ENCODE results near the gene ZNF317. TPM values are rescaled to one million over a fixed set of nuclear protein-coding genes. Genes with fewer than 3 reads are reported as not detected.
A peak's percentile ranks its signal among the peaks of the same experiment; 100 is the strongest.

ZNF317 gene
- total and polyA plus RNA-seq, 9 of the 15 experiments (the other 6 are each of a cell fraction or from before 2014, with no cell fraction given) = 17.3 to 43.2 (median 34.8) TPM

DNA sequence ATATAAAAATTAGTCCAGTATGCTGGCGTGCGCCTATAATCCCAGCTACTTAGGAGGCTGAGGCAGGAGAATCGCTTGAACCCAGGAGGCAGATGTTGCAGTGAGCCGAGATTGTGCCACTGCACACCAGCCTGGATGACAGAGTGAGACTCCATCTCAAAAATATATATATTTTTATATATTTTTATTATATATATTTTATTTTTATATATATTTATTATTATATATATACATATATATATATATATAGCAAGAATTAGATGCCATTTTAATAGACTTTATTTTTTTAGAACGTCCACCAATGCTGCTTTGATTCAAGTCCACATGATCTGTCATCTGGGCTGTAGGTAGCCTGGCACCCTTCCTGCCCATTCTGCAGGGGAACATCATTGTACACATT lies 35.1 kb downstream of the ZNF317 start (continued):
- TF ChIP-seq, protein P1, sequence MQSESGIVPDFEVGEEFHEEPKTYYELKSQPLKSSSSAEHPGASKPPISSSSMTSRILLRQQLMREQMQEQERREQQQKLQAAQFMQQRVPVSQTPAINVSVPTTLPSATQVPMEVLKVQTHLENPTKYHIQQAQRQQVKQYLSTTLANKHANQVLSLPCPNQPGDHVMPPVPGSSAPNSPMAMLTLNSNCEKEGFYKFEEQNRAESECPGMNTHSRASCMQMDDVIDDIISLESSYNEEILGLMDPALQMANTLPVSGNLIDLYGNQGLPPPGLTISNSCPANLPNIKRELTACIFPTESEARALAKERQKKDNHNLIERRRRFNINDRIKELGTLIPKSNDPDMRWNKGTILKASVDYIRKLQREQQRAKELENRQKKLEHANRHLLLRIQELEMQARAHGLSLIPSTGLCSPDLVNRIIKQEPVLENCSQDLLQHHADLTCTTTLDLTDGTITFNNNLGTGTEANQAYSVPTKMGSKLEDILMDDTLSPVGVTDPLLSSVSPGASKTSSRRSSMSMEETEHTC (IDR thresholded peaks at IDR 0.05) = no peak

DNA sequence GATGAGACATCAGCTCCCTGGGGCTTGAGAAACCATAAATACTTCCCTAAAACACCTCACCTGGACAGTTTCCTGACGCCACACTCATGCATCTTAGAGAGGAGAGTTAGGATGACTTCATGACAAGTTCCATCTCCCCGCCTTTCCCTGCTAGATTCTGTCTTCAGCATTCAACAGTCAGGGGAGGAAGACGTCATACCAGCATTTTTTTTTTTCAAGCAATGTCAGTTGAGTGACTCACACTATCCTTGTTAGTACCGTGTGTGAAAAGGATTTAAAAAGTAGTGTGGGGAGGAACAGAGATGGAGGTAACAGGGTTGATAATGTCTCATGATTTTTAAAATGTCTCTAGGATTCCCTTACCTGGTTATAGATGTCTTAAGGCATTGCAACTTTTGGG lies 38.7 kb downstream of the ZNF317 start, which contains the start of gene OR7D2:
TSS of gene OR7D2 (plus strand) at position 79 of the 400 bp plus-strand sequence. CDS start 6,803 bp downstream, outside the sequence.
- Histone ChIP-seq H3K9me3 (replicated peaks; ENCODE audit: control insufficient read depth, insufficient read depth, low read depth, low read length) (no peaks in the 10 kb centered on the region), H3K27me3 (ENCODE audit: control insufficient read depth in 2 of 2, insufficient read depth in 2 of 2, low read length in 2 of 2) (no peaks in the 10 kb centered on the region), H4K20me1 (replicated peaks; ENCODE audit: control insufficient read depth, insufficient read depth, low read length) (no peaks in the 10 kb centered on the region), H3K4me2 (ENCODE audit: insufficient read depth, low read length) (no peak within 1 kb of the TSS), H3K27ac (ENCODE audit: extremely low read depth, low read depth, low read length) (no peak within 1 kb of the TSS), H3K9me1 (ENCODE audit: control insufficient read depth, insufficient read depth, low read length) (no peaks in the 10 kb centered on the region), H3K4me1 (replicated peaks in 1 of 2; ENCODE audit: control insufficient read depth in 2 of 2, insufficient read depth in 2 of 2, low read length in 2 of 2) (no peaks in the 10 kb centered on the region), H2AFZ (ENCODE audit: low read depth, low read length) (no peak within 1 kb of the TSS), H3K9ac (ENCODE audit: insufficient read depth in 1 of 2, low read depth in 2 of 2, low read length in 2 of 2) (no peak within 1 kb of the TSS), H3K36me3 (ENCODE audit: control insufficient read depth, insufficient read depth, low read length) (no peaks in the 10 kb centered on the region), H3K4me3 (no peak within 1 kb of the TSS), H3K79me2 (ENCODE audit: control insufficient read depth, insufficient read depth, low read length) (no peaks in the 10 kb centered on the region)
- ChIA-PET CTCF (ENCODE audit: low intra/inter-chr PET ratio) (interaction anchor here (0.6 kb wide), 1 partner anchor 115 kb away, joined by 3 read pairs; no protein-coding TSS in a partner anchor), POLR2A (interaction anchor here (0.6 kb wide), 1 partner anchor 849 kb away, joined by 3 read pairs; no protein-coding TSS in a partner anchor)
- ATAC-seq (no peak), DNase-seq (ENCODE audit: extremely low read depth in 1 of 4, low spot score in 3 of 4) (no peak), FAIRE-seq (no peak)
- BruUV-seq (replicated peaks) = no TSS peak
- intact Hi-C loops (cut with micrococcal nuclease) = no loop called here
- in situ Hi-C loops (cut with MboI) = no loop called here
- WGBS (ENCODE audit: insufficient coverage, low coverage, missing lambda C conversion rate) = 15% methylated on average over 4 of the region's 4 CpGs
- TF ChIP-seq NR3C1 (CRISPR knock-in tag; IDR thresholded peaks at IDR 0.05) (no peak), ZNF384 (IDR thresholded peaks at IDR 0.05; ENCODE audit: low read depth, low read length) (peak; percentile 70; the same call in 1 of the 2 replicates), KAT7 (CRISPR knock-in tag; IDR thresholded peaks at IDR 0.05; ENCODE audit: borderline replicate concordance) (no peak), DIDO1 (tag; IDR thresholded peaks at IDR 0.05; ENCODE audit: low read depth) (no peak)
- TF ChIP-seq, protein P2, sequence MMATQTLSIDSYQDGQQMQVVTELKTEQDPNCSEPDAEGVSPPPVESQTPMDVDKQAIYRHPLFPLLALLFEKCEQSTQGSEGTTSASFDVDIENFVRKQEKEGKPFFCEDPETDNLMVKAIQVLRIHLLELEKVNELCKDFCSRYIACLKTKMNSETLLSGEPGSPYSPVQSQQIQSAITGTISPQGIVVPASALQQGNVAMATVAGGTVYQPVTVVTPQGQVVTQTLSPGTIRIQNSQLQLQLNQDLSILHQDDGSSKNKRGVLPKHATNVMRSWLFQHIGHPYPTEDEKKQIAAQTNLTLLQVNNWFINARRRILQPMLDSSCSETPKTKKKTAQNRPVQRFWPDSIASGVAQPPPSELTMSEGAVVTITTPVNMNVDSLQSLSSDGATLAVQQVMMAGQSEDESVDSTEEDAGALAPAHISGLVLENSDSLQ (IDR thresholded peaks at IDR 0.05) = peak; percentile 15; the same call in 1 of the 2 replicates
